SKM-1 treated with dmso at 0.1 percent for 144 hours (cell line): ENCODE measurements around the gene GADD45G.

Source experiments
- DNase-seq: peaks from one replicate; lab custom pipeline; 2025; ENCODE audit not compliant: unreplicated experiment; lab: John Stamatoyannopoulos, UW

GADD45G gene

DNA sequence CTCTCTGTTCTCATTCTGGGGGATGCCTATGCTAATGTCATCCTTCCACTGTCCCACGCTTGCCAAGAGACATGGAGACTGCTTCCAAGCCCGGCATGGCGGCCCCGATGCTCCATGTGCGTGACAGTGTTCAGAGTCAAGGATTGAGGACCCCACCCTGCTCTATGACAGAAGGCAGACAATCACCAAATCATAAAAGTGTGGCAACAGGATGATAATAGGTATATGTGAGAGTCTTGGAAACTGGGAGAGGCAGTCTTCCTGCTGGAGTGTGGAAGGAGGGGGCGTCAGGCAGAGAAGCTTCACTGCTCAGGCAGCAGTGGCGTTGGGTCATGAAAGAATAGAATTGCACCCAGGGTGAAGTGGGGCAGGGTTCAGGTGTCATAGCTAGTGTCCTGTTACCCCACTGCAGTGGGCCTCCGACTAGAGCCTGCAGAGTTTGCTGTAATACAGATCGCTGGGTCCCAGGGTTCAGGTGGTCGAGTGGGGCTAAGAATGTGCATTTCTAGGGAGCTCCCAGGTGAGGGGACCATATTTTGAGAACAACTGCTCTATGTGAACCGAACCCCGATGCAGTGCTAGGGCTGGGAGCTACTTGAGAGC is 12.5 kb upstream of the GADD45G start:
- DNase-seq, result no peak

DNA sequence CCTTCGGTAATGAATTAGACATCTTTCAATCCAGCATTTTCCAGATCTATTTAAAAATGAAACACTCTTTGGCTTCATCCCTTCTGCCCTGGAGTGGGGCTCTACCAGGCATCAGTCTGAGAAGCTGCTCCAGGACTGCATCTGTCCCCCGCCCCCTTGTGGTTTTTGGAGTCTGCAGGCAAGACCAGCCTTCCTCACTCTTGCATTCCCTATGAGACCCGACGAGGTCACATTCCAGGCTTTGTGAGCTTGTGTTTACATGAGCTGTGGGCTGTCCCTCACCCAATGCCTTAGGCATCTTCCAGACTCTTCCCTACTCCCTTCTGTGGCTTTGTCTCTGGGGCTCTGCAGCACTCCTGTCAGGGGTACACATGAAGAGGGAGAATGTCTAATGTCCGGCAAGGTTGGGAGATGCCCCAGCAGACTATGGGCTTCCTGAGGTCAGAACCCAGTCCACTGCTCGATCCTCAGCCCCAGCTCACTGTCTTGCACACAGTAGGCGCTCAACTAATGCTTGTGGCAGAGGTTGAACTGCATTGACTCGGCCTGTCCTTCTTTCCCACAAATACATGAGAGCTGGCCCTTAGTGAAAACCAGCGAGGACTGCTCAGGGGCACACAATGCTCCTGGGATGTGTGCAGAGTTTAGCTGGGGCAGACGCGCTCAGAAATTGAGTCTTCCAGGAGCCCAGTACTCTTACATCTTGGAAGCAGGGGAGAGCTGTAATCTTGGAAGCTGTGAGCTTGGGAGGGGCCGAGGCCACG is 11.7 kb upstream of the GADD45G start:
- no peak for DNase-seq

DNA sequence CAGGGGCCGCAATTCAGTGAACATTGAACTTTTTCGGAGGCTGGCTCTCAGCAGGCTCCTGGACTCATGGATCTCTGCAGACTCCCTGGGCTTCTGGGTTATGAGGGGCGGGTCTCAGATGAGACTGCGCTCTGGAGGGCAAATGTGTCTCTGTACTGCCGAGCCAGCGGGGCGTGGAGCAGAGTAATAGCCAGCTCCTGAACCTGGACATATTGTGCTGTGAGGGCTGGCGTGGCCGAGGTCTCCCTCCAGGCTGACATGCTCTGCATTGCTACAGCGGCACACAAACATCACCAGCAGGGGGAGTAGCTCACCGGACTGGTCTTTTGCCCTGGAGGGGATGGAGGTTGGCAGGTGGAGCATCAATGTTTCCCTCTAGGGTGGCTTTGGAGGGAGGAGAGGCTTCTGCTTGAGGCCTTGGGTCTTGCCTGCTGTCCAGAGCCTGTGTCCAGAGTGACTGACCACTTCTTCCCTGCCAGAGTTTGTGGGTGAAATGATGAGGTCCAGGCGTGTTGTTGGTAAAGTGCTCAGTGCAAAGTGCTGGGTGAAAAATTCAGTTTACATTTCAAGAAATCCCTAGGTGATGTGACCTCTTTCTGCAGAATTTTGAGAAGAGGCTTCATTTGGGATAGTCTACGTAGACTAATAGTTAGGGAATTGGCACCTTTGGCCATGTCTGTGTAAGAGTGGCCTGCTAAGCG is 10.9 kb upstream of the GADD45G start:
- DNase-seq, result peak; percentile 10

DNA sequence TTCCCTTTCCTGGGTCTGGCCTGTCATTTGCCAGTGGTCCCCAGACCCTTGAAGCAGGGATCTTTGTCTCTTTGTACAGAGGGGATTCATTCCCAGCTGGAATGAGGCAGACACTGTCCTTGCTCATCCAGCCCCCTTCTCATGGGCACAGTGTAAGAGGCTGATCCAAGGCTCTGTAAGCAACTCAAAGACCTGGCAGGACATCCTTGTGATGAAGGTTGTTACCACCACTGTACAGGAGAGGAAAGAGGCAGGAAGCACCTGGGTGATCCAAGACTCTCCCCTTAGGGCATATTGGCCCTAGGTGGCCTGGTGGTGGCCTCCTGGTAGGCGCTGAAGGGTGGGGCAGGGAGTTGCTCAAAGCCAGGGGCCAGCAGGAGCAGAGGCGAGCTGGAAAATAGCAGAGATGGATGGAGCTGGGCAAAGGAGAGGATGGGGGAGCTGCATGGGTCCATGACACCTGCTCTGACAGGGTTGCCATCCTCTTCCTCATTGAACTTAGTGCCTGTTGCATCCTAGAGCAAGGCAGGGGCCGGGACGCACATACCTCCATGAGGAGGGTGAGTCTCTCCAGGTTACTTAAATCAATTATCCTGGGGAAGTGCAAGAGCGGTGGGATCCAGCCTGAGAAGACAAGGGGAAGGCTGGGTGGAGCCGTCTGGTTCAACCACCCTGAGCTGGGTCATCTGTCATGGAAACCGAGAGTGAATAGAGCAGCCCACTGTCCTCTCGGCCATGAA is 9.8 kb upstream of the GADD45G start:
- DNase-seq, result no peak

DNA sequence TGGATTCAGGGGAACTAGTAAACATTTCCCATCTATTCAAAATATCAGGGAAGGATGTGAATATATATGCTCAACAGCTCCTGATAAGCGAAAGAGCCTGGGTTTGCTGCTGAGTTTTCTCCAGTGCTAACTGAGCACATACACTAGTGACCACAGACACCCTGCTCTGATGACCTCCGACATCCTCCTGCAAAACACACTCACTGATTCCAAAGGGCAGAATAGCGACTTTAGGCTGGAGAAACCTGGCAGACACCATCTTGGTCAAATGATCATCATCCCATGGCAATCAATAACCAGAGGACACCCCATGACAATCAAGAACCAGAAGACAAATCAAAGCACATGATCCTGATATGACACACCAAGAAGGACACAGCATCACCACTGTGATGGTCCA is 9.2 kb upstream of the GADD45G start:
- no peak for DNase-seq

DNA sequence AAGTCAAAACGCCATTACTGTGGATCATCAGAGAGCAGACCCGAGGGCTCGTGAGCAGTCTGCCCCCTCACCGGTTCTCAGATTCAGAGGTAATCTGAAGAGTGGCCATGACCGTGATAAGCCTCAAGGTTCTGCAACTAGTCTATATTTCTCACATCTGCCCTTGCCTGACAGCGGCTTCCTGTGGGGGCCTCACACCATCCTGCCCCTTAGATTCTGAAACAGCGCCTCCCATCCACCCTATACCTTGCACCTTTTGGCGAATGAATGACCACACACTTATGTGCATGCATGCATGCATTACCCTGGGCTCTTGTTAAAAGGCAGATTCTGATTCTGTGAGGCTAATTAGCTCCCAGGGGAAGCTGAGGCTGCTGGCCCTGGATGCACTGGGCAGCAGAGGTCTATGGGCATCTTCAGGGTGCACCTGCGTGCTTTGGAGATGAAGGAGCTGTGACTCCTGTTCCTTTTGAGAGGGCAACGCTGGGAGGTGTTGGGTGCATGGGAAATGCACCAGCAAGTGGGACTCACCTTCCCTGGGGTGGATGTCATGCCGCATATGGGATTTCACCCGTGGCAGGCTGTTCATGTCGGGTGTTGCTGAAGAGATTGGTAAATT is 7.8 kb upstream of the GADD45G start:
- DNase-seq, result no peak

DNA sequence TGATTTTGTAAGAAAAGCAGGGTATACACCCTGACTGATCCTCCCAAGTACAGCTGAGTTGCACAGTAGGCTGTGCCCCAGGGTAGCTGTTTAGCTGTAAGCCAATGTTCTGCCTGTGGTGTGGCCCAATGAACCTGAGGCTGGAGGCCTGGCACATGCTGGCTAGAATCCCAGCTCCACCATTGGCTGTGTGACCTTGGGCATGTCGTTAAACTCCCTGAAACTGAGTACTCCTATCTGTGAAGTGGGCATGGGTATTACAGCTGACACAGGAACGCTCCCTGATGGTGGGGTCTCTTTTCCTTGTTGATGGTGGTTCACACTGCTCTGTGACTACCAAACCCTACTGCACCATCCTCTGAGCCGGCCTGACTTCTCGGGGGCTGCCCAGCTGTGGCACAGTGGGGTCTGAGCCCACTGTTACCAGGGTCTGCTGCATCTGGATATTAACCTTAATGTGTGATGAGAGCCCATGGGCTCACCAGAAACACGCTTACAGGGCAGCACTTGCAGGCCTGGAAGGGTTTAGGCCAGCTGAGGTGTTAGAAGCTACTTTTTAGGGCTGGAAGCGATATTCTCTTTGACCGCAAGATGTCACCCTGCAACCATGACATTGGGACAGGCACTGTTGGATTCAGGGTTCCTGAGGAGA is 7.0 kb upstream of the GADD45G start:
- peak; percentile 11 for DNase-seq

DNA sequence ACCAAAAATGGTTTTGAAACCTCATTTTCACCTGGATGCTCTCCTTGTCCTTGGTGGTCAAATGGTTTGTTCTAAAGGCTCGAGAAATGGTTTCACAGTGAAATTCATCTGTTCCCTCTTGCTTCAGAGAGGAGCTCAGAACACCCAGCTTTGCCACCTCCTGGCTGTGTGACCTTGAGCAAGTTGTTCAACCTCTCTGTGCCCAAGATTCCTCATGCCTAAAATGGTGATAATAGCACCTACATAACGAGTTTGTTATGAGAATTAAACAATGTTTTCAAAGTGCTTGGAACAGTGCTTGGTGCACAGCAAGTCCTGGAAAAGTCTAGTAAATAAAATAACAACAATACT is 6.5 kb upstream of the GADD45G start:
- no peak for DNase-seq

DNA sequence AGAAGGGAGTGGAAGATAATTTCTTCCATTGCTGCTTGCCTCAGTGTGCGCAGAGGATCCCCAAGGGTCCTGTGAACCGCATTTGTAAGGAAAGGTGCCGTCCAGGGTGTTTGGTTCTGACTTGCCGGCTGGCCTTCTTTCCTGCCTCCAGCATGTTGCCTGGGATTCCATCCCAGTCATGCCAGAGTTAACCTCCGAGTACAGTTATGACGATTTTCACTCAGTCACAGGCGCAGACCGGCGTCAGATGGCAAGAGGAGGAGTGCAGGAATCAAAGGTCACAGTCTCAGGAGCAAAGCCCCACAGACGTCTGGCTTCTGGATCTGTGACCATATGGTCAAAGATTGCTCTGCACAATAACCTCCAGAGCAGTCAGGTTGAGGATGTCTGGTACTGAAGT is 5.9 kb upstream of the GADD45G start:
- no peak for DNase-seq

DNA sequence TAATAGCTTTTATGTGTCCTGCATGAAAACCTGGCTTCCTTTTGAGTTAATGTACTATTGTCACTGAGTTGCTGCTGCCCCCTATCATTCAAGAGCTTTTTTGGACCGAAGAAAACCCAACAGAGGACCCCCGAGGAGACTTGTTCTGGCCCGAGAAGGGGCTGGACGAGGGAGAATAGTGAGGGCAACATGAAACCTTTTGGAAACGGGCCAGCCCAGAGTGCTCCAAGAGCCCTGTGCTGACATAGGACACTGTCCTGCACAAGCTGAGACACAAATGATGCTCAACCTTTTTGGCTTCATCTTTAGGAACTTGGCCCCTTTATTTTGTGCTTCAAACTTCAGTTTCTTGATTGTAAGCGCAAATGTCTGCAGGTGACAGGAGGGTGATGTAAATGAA is 4.0 kb upstream of the GADD45G start:
- no peak for DNase-seq

DNA sequence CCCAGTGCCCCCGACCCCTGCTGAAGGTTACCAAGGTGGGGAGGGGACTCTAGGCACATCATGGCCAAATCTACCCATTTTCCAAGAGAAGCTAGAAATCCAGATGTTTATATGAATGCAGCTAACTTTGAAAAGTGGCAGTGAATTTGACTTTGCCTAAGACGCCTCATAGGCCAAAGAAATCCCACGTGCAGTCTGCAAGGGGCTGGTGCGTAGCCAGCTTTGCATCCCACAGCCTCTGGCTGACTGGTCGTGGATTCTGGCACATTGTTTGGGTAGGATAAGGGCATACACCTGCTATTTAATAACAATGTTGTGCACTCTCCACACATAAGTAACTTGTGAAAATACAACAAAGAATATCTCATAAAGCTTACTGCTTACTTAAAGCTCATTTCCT is 3.5 kb upstream of the GADD45G start:
- DNase-seq, result no peak

DNA sequence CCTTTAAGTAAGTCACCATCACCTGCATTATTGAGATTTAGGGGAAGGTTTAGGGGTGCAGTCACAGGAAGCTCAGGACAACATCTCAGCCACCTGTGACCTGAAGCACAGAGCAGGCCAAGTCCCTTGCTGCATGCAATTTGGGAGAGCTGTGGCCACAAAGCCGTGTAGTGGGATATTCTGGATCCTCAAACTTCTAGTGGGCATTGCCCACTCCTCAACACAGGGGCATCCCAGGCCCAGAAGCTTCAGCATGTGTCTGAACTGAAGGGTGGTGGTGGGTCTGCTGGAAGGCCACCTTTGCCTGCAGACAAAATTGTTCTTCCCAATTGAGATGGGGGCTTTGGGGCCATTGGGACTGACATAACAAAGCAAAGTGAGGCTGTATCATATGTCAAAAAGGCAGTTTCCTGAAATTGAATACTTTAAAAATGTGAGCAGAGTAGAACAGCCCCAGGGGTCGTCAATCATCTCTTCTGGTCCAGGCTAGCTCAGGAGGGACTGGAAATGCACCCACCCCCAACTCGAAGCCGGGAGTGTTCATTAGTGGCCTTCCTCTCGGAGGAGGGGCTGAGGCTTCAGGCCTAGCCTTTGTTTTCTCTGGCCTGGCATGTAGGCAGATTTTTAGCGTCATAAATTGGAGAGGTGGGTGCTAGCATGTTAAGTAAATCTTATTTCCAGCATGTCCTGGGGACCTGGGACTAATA is 2.8 kb upstream of the GADD45G start:
- no peak for DNase-seq

DNA sequence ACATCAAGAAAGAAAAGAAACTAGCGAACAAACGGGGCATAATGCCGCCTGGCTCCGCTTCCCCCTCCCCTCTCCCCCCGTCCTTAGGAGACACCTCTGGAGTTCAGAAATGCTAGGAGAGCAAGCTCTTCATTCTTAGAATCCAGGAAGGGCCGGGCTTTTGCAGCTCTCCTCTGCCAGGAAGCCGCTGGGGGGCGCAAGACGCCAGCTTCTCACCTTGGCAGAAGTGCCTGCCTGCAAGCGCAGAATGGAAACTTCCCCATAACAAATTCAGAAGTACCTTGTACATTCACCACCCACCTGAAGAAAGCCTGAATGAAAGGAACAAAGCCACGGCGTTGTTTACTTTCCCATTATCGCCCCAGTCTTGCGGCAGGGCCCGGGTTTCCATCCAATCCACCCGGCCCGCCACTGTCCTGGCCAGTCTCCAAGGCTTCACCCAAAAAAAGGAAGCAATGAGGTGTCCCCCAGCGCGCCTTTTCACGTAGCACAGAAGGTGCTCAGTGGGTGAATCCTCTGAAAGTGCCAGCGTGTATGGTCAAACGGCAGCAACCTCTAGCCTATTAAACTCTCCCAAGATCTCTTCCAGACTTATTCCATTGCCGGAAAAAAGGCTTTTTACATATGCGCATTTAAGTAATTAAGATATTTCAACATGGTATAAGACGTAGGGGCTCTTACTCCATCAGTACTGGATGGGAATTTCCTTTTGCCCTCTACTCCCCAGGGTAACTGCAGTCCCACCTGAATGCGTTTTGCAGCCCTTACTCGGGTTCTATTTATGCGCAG is 1.6 kb upstream of the GADD45G start:
- DNase-seq, result peak; percentile 61

DNA sequence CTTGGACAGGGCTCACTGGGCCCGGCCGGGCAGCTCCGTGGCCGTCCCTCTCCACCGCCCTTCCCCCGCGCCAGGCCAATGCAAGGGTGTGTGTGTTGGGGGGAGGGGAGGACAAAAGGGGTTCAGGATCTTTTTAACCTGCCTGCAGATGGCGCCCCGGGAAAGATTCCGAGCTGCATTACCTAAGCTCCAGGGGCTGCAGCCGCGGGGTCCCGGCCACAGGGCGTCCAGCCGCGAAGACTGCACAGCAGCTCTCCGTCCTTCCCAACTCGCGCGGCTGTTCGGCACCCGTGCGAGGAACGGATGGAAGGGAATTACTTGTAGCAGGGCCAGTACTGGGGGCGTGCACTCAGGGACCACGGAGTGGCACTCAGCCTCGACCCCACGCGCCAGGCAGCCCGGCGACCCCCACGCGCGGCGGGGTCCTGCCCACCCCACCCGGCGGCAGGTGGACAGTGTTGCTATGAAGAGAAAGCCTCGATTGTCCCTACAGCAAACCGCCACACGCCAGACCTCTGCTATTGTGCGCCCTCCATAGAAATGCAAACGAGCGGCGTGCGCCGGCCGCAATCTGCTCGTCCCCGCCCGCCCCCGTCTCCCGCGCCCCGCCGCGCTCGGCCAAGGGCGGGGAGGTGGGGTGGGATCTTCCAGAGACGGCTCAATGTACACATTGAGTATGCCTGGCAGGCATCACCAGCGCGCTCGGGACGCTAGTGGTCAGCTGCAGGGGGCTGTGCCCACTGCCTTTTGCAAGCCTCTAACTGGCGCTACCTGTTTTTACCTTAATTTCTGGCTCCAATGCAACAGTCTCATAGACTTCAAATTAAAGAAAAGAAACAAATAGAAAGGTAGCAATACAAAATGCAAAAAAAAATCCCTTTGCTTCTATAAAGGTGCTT is 796 bp upstream of the GADD45G start:
- no peak for DNase-seq

DNA sequence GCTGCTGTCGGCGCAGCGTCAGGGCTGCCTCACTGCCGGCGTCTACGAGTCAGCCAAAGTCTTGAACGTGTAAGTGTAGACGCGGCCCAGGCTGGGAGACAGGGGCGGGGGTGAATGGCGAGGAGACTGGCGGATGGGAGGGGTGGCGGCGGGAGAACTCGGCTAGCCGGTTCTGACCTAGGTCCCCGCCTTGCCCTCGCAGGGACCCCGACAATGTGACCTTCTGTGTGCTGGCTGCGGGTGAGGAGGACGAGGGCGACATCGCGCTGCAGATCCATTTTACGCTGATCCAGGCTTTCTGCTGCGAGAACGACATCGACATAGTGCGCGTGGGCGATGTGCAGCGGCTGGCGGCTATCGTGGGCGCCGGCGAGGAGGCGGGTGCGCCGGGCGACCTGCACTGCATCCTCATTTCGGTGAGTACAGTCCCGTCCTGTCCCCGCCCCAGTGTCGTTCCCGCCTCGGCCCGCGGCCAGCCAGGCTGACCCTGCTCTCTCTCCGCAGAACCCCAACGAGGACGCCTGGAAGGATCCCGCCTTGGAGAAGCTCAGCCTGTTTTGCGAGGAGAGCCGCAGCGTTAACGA is 745 bp downstream of the GADD45G start:
- no peak for DNase-seq

DNA sequence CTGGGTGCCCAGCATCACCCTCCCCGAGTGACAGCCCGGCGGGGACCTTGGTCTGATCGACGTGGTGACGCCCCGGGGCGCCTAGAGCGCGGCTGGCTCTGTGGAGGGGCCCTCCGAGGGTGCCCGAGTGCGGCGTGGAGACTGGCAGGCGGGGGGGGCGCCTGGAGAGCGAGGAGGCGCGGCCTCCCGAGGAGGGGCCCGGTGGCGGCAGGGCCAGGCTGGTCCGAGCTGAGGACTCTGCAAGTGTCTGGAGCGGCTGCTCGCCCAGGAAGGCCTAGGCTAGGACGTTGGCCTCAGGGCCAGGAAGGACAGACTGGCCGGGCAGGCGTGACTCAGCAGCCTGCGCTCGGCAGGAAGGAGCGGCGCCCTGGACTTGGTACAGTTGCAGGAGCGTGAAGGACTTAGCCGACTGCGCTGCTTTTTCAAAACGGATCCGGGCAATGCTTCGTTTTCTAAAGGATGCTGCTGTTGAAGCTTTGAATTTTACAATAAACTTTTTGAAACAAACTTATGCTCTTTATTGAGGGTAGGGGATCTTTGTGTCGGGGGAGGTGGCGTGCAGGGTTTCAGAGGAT is 1.3 kb downstream of the GADD45G start:
- DNase-seq, result no peak

DNA sequence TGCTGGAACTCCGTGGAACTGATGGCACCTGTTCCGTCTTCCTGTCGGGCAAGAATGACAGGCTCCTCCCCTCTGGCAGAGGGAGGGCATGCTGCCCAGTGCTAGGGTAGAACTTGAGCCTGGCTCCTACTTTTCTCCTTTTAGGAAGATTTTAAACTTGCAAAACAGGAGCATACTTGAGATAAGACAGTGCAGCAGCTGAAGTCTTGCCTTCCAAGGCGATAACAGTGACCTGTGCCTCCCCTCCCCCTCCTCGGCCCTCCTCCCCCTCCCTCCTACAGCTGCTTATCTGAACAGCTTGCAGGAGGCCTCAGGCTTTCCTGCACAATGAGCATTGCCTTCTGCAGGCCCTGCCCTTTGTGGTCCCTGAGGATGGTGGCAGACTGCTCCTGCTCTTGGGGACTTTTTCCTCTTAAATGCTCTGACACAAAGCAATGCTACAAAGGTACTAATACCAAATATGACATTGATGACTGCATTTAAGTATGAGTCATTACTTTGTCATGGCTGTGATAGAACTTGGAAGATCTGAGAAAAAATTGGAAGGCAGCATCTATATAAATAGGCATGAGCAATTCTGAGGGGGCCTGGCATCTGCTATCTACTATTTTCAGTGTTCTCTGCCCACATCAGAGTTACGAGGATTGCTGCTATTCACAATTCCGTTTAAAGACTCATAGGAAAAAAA is 2.0 kb downstream of the GADD45G start:
- no peak for DNase-seq
